ENCODE results near the gene DCC. TPM values are rescaled to one million over a fixed set of nuclear protein-coding genes. Genes with fewer than 3 reads are reported as not detected.

The DCC gene
- total and polyA plus RNA-seq, 2 of the 8 experiments (the other 6 are each of a cell fraction or from before 2014, with no cell fraction given), result 0.14 to 1.4 TPM

GRCh38 chr18:53152476-53152875 is 812.5 kb downstream of the DCC start (continued):
- TF ChIP-seq CHD7 (IDR thresholded peaks at IDR 0.05; ENCODE audit: insufficient replicate concordance, low read length) (no peak), NRF1 (IDR thresholded peaks at IDR 0.05; ENCODE audit: low read depth, low read length) (no peak), SP2 (IDR thresholded peaks at IDR 0.05; ENCODE audit: low read length) (no peak), CBX8 (IDR thresholded peaks at IDR 0.05; ENCODE audit: borderline replicate concordance, low read depth, low read length) (no peak), POLR2A (IDR thresholded peaks at IDR 0.05; ENCODE audit: control extremely low read depth in 1 of 2, low read depth in 2 of 2, low read length in 2 of 2) (no peak), FOSL1 (IDR thresholded peaks at IDR 0.05; ENCODE audit: insufficient read depth, low read depth, low read length) (no peak), SIN3A (conservative IDR thresholded peaks at IDR 0.05 in 1 of 2, IDR thresholded peaks at IDR 0.05 in 1 of 2; ENCODE audit: low read depth in 1 of 2, low read length in 2 of 2) (no peak), TAF7 (optimal IDR thresholded peaks at IDR 0.05; ENCODE audit: borderline replicate concordance, low read depth, low read length) (no peak), RBBP5 (IDR thresholded peaks at IDR 0.05; ENCODE audit: borderline replicate concordance, low read depth, low read length) (no peak), USF2 (IDR thresholded peaks at IDR 0.05; ENCODE audit: low read length) (no peak)

Measured in H1 (cell line).